ENCODE measurements around the gene SLC39A8.
A peak's percentile ranks its signal among the peaks of the same experiment; 100 is the strongest.

Gene SLC39A8

DNA sequence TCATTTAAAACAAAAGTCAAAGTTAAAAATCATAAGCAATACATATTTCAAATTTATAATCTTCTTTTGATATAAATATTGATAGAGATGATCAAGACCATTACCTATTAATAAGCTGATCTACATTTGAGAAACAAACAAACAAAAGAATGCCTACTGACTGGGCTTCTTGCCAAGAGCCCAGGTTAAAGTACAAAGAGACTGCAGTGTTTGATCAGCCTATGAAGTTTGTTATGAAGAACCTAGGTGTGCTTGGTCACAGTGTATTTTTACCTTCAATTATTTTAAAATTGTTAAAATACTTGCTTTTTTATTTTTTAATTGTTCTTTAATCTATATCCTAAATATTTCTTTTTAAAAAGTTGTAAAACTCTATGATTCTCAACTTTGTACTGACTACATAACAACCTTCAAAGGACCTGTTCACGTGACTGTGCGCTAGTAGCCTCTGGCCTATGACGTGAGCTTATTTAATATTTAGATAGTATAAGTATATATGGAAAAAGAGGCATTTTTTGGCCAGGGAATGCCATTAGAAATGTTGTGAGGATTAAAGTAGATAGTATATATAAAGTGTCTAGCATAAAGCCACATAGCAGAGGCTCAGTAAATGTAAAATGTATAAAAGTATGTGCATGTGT lies 11.4 kb upstream of the SLC39A8 start:
- no peak overlapping the region for H3K9ac ChIP-seq (ENCODE audit: low read depth, low read length)
- H3K36me3 ChIP-seq (ENCODE audit: insufficient read depth, low read length), result no peaks in the 10 kb centered on the region
- H3K4me1 ChIP-seq (ENCODE audit: insufficient read depth, low read length), result no peaks in the 10 kb centered on the region
- no peak overlapping the region for H3K27ac ChIP-seq (ENCODE audit: low read depth, low read length)
- H3K27me3 ChIP-seq (ENCODE audit: insufficient read depth, low read length), result no peaks in the 10 kb centered on the region
- no peaks in the 10 kb centered on the region for H3K9me3 ChIP-seq (ENCODE audit: insufficient read depth, low read depth, low read length)
- 100% methylated on average over 3 of the region's 3 CpGs for WGBS
- no peak overlapping the region for H3K4me3 ChIP-seq (ENCODE audit: low read length)

DNA sequence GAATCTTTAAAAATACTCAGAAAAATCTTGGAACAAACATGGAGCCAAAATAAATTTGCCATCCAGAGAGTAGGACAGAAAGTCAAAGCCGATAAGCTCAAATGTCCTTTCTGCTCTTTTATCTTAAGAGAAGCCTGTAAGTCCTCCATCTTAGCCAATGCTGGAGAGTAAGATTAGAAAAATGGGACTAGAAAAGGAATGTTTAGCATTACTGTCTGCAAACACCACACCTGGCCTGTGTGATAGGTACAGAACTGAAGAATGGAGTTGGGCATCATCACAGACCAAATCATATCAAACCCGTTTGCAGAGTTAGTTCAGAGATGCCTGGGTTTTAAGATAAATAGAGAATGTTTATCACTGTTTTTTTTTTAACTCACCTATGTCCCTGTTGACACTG lies 10.5 kb upstream of the SLC39A8 start:
- no peaks in the 10 kb centered on the region for H3K27me3 ChIP-seq (ENCODE audit: insufficient read depth, low read length)
- H3K4me1 ChIP-seq (ENCODE audit: insufficient read depth, low read length), result no peaks in the 10 kb centered on the region
- H3K4me3 ChIP-seq (ENCODE audit: low read length), result no peak overlapping the region
- no peak overlapping the region for H3K9ac ChIP-seq (ENCODE audit: low read depth, low read length)
- 90% methylated on average over 2 of the region's 2 CpGs for WGBS
- H3K36me3 ChIP-seq (ENCODE audit: insufficient read depth, low read length), result no peaks in the 10 kb centered on the region
- no peak overlapping the region for H3K27ac ChIP-seq (ENCODE audit: low read depth, low read length)
- H3K9me3 ChIP-seq (ENCODE audit: insufficient read depth, low read depth, low read length), result no peaks in the 10 kb centered on the region

DNA sequence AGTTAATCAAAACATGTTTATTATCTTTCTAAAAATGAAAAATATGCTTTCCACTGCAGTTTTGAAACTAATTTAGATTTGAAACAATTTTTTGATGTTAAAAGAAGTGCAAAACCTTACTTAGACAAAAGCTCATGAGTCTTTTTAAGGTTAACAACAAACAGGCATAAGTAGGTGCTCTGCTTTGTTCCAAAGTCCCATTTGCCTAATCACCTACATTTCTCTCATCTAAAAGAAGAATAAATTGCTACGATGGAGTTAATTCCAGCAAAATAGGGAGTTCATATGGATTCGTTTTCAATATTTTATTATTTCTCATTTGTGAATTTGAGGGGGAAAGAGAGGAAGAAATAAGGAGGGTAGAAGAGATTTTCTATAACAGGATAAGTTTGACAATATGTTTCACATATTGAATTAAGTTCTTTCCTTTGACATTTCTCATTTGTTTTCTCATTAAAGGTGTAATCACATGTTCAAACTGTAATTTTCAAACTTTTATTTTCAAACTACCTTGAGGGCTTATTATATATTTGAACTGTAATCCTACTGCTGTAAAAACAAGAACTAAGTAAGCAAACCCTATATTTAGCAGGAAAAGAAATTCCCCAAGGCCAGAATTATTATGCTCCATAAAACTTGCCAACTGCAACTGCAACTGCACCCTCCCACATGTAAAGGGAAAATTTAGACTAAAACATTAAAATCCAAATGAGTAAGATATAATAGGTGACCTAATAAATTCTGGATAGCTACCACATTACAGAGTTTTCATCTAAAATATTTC lies 9.6 kb upstream of the SLC39A8 start:
- H3K4me3 ChIP-seq (ENCODE audit: low read length), result no peak overlapping the region
- no peaks in the 10 kb centered on the region for H3K36me3 ChIP-seq (ENCODE audit: insufficient read depth, low read length)
- no peaks in the 10 kb centered on the region for H3K9me3 ChIP-seq (ENCODE audit: insufficient read depth, low read depth, low read length)
- H3K27me3 ChIP-seq (ENCODE audit: insufficient read depth, low read length), result no peaks in the 10 kb centered on the region
- no peak overlapping the region for H3K27ac ChIP-seq (ENCODE audit: low read depth, low read length)
- H3K4me1 ChIP-seq (ENCODE audit: insufficient read depth, low read length), result no peaks in the 10 kb centered on the region
- WGBS, result 100% methylated on average over 1 of the region's 2 CpGs
- no peak overlapping the region for H3K9ac ChIP-seq (ENCODE audit: low read depth, low read length)

DNA sequence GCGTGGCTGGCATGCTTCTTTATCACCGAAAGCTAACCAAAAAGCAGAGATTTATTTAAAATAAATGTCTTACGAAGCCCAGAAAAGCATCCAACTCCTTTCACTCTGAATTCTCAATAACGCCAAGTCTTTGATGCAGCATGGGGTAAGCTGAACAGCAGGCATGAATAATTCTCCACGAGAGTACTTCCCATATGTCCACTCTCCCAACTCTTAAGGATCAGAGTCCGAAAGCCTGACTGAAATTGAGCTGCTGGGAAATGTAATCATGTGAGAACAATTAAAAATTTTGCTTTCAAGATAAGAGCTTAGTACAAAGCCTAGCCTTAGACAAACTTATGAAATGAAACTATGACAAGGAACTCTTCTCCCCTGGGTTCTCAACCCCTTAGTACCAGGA lies 7.5 kb upstream of the SLC39A8 start:
- WGBS, result 86% methylated on average over 5 of the region's 6 CpGs
- Histone ChIP-seq H3K36me3 (ENCODE audit: insufficient read depth, low read length) (no peaks in the 10 kb centered on the region), H3K9me3 (ENCODE audit: insufficient read depth, low read depth, low read length) (no peaks in the 10 kb centered on the region), H3K27ac (ENCODE audit: low read depth, low read length) (no peak overlapping the region), H3K4me1 (ENCODE audit: insufficient read depth, low read length) (no peaks in the 10 kb centered on the region), H3K4me3 (ENCODE audit: low read length) (no peak overlapping the region), H3K27me3 (ENCODE audit: insufficient read depth, low read length) (no peaks in the 10 kb centered on the region), H3K9ac (ENCODE audit: low read depth, low read length) (no peak overlapping the region)

DNA sequence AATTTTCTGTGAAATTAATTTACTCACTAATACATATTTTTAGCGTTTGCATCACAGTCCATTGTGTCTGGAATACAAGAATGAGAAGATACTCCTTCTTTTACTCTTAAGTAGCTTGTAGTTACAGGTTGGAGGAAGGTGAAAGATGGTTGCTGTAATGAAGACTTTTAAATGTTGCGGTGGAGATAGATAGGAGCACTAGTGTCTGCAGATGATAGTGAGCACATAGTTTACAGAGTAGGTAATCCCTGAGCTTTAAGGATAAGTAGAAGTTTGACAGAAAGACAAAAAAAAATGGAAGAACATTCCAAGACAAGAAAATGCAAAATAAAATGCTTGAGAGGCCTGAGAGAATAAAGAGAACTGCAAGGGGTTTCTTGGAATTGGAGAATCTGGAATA lies 5.4 kb upstream of the SLC39A8 start:
- no peaks in the 10 kb centered on the region for H3K9me3 ChIP-seq (ENCODE audit: insufficient read depth, low read depth, low read length)
- no peak overlapping the region for H3K4me3 ChIP-seq (ENCODE audit: low read length)
- no peaks in the 10 kb centered on the region for H3K36me3 ChIP-seq (ENCODE audit: insufficient read depth, low read length)
- peaks cover 15% of the 10 kb centered on the region for H3K27me3 ChIP-seq (ENCODE audit: insufficient read depth, low read length)
- H3K4me1 ChIP-seq (ENCODE audit: insufficient read depth, low read length), result peaks cover 6% of the 10 kb centered on the region
- H3K27ac ChIP-seq (ENCODE audit: low read depth, low read length), result no peak overlapping the region
- H3K9ac ChIP-seq (ENCODE audit: low read depth, low read length), result no peak overlapping the region
- WGBS, result 96% methylated on average over 1 of the region's 2 CpGs

DNA sequence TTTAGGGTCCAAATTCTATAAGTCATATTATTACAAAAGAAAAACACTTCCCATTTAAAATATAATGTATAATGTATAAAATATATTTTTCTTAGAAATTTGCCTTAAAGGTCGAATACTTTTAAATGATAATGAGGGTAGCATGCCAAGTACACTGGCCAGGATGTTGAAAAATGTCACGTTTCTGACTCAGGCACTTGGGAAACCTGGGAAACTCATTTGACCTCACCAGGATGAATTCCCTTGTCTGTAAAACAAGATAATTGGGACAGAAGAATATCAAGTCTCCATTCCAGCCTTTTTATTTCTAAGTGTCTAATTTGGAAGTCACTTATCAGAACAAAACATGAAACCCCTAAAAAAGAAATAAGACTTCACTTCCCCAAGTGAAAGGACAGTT lies 3.4 kb upstream of the SLC39A8 start:
- H3K27ac ChIP-seq (ENCODE audit: low read depth, low read length), result no peak overlapping the region
- 79% methylated on average over 2 of the region's 2 CpGs for WGBS
- no peaks in the 10 kb centered on the region for H3K36me3 ChIP-seq (ENCODE audit: insufficient read depth, low read length)
- H3K4me3 ChIP-seq (ENCODE audit: low read length), result no peak overlapping the region
- no peaks in the 10 kb centered on the region for H3K9me3 ChIP-seq (ENCODE audit: insufficient read depth, low read depth, low read length)
- H3K4me1 ChIP-seq (ENCODE audit: insufficient read depth, low read length), result peaks cover 9% of the 10 kb centered on the region
- peaks cover 31% of the 10 kb centered on the region for H3K27me3 ChIP-seq (ENCODE audit: insufficient read depth, low read length)
- H3K9ac ChIP-seq (ENCODE audit: low read depth, low read length), result no peak overlapping the region

DNA sequence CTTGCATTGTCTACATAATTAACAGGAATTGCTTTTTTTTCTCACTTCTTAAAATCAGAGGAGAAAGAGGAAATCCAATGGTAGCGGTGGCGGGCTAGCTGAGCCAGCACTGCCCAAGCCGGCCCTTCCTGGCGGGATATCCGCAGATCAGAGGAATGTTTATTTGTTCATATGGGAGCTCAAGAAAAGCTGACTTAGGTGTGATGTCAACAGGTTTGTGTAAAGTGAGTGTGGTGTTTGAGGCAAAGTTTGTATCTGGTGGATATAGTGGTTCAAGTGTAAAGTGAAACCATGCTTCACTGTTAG lies 466 bp upstream of the SLC39A8 start:
- no peaks in the 10 kb centered on the region for H3K36me3 ChIP-seq (ENCODE audit: insufficient read depth, low read length)
- H3K4me1 ChIP-seq (ENCODE audit: insufficient read depth, low read length), result peaks cover 39% of the 10 kb centered on the region
- 9% methylated on average over 5 of the region's 5 CpGs for WGBS
- no peaks in the 10 kb centered on the region for H3K9me3 ChIP-seq (ENCODE audit: insufficient read depth, low read depth, low read length)
- no peak overlapping the region; the same call in 1 of the 2 replicates for H3K9ac ChIP-seq (ENCODE audit: low read depth, low read length)
- H3K27me3 ChIP-seq (ENCODE audit: insufficient read depth, low read length), result peaks cover 45% of the 10 kb centered on the region
- H3K4me3 ChIP-seq (ENCODE audit: low read length), result peak overlapping the region; percentile 65
- no peak overlapping the region for H3K27ac ChIP-seq (ENCODE audit: low read depth, low read length)

DNA sequence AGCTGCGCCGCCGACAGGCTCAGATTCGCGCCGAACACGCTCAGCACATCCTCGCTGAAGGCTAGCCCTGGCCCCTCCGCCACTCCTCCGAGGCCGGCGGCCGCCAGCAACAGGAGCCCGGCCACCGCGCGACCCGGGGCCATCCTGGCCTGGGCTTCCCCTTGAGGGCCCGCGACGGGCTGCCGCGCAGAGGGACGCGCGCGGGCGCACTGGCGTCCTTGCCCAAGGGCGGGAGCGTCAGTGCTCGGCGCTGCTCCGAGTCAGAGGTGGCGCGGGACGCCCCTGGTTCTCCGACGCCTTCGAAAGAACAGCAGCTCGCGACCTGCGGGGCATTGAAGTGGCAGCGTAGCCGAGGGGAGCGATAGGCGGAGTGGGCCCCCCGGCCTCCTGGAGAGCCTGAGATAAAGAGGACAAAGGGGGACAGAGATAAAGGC lies 745 bp downstream of the SLC39A8 start:
- under 1% methylated on average over 48 of the region's 48 CpGs for WGBS
- Histone ChIP-seq H3K27ac (ENCODE audit: low read depth, low read length) (no peak overlapping the region; the same call in 1 of the 2 replicates), H3K27me3 (ENCODE audit: insufficient read depth, low read length) (peaks cover 45% of the 10 kb centered on the region), H3K4me1 (ENCODE audit: insufficient read depth, low read length) (peaks cover 40% of the 10 kb centered on the region), H3K9me3 (ENCODE audit: insufficient read depth, low read depth, low read length) (no peaks in the 10 kb centered on the region), H3K9ac (ENCODE audit: low read depth, low read length) (peak overlapping the region; percentile 69), H3K4me3 (ENCODE audit: low read length) (peak overlapping the region; percentile 65), H3K36me3 (ENCODE audit: insufficient read depth, low read length) (no peaks in the 10 kb centered on the region)

DNA sequence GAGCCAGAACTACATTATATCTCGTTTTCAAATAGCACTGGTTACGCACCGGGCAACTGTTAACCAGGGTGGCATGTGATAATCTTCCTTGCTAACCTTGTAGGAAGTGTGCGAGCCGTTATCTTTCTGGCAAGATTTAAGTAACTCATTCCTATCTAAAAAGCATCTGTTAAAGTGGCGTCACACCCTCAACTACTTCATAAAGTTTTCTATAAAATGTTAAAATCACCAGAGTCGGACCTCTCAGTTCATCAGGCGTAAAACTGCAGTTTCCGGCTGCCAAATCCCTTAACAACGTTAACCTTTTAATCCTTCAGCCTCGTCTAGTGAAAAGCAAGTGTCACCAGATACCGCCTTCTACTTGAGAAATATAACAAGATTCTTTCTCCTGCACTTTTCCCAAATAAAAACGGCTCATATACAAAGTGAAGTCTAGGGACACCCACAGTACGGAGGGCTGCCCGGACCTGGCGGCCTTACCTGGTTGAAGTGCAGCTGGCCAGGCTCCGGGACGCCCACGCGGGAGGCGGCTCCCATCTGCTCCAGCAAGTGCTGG lies 1.2 kb downstream of the SLC39A8 start:
- Histone ChIP-seq H3K4me3 (ENCODE audit: low read length) (peak overlapping the region; percentile 65), H3K9ac (ENCODE audit: low read depth, low read length) (peak overlapping the region; percentile 69), H3K27ac (ENCODE audit: low read depth, low read length) (no peak overlapping the region; the same call in 1 of the 2 replicates), H3K27me3 (ENCODE audit: insufficient read depth, low read length) (peaks cover 45% of the 10 kb centered on the region), H3K36me3 (ENCODE audit: insufficient read depth, low read length) (no peaks in the 10 kb centered on the region), H3K4me1 (ENCODE audit: insufficient read depth, low read length) (peaks cover 44% of the 10 kb centered on the region), H3K9me3 (ENCODE audit: insufficient read depth, low read depth, low read length) (no peaks in the 10 kb centered on the region)
- WGBS, result 2% methylated on average over 21 of the region's 21 CpGs

DNA sequence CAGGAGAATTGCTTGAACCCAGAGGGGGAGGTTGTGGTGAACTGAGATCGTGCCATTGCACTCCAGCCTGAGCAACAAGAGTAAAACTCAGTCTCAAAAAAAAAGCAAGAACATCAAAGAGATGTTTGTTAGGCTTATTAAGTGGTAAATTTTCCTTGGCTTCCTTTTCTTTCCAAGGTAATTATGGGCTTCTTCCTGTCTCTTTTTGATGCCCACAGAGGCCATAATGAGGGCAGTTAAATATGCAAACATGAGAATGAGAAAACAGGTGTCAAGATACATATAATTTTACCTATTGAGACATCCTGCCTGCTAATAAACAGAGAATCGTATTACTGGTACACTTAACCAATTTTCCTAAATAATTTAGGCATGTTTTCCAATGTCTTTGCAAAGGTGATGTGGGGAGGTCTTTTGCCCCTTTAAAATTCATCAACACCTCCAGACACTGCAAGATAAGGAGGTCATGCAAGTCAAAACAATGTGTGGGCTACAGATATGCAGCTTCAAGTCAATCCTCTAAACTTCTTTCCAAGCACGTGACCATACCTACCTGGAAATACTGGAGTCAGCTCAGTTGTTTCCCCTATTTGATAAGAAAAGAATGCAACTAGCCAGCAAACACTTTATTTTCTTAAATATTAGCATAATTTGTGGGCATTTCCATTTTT lies 2.7 kb downstream of the SLC39A8 start:
- Histone ChIP-seq H3K4me3 (ENCODE audit: low read length) (peak overlapping the region; percentile 65), H3K9me3 (ENCODE audit: insufficient read depth, low read depth, low read length) (no peaks in the 10 kb centered on the region), H3K27me3 (ENCODE audit: insufficient read depth, low read length) (peaks cover 45% of the 10 kb centered on the region), H3K4me1 (ENCODE audit: insufficient read depth, low read length) (peaks cover 47% of the 10 kb centered on the region), H3K27ac (ENCODE audit: low read depth, low read length) (no peak overlapping the region), H3K9ac (ENCODE audit: low read depth, low read length) (no peak overlapping the region), H3K36me3 (ENCODE audit: insufficient read depth, low read length) (no peaks in the 10 kb centered on the region)
- 39% methylated on average over 3 of the region's 3 CpGs for WGBS

DNA sequence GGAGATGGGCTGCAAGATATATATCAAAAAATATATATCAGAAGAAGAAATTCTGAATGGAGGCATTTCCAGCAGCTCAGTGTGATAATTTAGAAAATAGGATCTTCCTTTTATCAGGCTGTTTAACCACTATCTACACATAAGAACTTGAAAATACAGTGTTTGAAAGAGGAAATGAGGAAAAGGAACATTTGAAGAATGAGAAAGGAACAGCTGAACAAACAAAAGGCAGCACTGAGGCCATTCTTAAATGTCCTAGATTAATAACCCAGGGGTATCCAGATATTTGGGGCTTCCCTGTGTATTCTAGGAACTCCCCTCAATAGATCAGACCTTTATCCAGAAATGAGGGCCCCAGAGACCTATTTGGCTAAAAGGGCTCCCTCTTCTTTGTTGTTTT lies 4.1 kb downstream of the SLC39A8 start:
- H3K27me3 ChIP-seq (ENCODE audit: insufficient read depth, low read length), result peaks cover 36% of the 10 kb centered on the region
- H3K4me3 ChIP-seq (ENCODE audit: low read length), result no peak overlapping the region
- no peaks in the 10 kb centered on the region for H3K36me3 ChIP-seq (ENCODE audit: insufficient read depth, low read length)
- no peak overlapping the region for H3K9ac ChIP-seq (ENCODE audit: low read depth, low read length)
- H3K9me3 ChIP-seq (ENCODE audit: insufficient read depth, low read depth, low read length), result no peaks in the 10 kb centered on the region
- peaks cover 60% of the 10 kb centered on the region for H3K4me1 ChIP-seq (ENCODE audit: insufficient read depth, low read length)
- H3K27ac ChIP-seq (ENCODE audit: low read depth, low read length), result no peak overlapping the region

Data from HUES64 (cell line).